Stimulated activated CD8-positive, alpha-beta memory T cell treated with anti-CD3 and anti-CD28 coated beads, Interleukin-15, amount 100 ng/mL, for 1 hour (primary cell): Measurements from ENCODE around the gene OR1N2.
"Not testable (repeated sequence)": the region's sequence is repeated elsewhere in the genome, so short reads cannot be mapped to it uniquely, and the experiment has no call there.

ENCODE experiments used
- DNase-seq: peaks from one replicate; pipeline ENCODE4 v3.0.0-alpha.2; 2020; ENCODE audit warnings: low read depth

OR1N2 gene, protein sequence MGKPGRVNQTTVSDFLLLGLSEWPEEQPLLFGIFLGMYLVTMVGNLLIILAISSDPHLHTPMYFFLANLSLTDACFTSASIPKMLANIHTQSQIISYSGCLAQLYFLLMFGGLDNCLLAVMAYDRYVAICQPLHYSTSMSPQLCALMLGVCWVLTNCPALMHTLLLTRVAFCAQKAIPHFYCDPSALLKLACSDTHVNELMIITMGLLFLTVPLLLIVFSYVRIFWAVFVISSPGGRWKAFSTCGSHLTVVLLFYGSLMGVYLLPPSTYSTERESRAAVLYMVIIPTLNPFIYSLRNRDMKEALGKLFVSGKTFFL

DNA sequence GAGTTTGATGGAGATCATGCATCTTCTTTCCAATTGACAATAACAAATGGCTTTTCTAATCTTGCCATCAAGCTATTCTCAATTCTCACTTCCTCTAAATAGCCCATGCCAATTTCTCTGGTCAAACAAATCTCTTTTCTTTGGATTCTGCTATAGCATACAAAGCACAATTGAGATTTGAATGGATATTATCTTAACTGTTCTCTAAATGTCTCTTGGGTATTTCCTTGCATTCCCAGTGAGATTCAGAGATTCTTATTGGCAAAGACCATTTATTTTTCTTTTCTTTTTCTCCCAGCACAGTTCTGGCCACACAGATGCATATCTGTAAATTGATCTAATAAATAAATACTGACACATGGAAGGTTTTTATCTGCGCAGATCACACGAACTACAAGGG lies at the start of gene OR1N2:
TSS of gene OR1N2 (plus strand) at position 301 of the 400 bp plus-strand sequence. CDS start 100 bp downstream, outside the sequence.
- no peak for DNase-seq

DNA sequence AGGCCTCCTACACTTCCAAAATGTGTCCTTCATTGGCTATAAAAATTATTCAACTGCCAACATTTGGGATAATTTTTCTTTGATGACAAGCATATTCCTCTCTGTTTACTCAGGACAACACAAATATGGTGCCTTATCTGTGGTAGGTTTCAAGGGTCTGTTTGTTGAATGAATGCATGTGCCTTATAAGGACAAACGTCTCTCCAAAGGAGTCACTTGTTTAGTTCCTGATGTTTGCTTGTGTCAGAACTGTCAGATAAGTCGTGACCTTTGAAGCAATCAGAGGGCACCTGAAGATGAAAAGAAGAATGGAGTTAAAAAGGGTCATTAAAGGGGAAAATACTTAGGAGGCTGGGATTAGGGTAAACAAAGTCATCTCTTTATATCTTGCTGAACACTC lies 45.9 kb upstream of the OR1N2 start:
- no peak for DNase-seq

DNA sequence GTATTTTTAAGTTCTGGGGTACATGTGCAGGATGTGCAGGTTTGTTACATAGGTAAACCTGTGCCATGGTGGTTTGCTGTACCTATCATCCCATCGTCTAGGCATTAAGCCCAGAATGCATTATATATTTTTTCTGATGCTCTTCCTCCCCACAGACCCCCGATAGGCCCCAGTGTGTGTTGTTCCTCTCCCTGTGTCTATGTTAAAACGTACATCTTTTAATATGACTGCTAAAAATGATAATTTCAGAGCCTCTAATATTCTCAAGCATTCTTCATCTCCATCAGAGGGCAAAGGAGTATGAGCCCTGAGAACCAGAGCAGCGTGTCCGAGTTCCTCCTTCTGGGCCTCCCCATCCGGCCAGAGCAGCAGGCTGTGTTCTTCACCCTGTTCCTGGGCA lies 42.4 kb upstream of the OR1N2 start, which contains the start of gene OR1J2:
TSS of gene OR1J2 (plus strand) at position 301 of the 400 bp plus-strand sequence. CDS start at position 301, 0 bp downstream.
- no peak for DNase-seq

DNA sequence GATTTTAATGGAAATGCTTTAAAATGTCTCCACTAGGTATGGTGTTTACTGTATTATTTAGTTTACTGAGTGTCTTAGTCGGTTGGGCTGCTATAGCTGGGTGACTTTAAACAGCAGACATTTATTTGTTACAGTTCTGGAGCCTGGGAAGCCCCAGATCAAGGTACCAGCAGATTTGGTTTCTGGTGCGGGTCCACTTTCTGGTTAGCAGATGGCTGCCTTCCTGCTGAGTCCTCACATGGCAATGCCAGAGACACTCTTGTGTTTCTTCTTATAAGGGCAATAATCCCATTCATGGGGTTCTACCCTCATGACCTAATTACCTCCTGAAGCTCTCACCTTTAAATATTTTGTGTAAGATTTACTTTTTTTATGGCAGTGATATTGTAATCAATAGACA lies 34.7 kb upstream of the OR1N2 start:
- no peak for DNase-seq

DNA sequence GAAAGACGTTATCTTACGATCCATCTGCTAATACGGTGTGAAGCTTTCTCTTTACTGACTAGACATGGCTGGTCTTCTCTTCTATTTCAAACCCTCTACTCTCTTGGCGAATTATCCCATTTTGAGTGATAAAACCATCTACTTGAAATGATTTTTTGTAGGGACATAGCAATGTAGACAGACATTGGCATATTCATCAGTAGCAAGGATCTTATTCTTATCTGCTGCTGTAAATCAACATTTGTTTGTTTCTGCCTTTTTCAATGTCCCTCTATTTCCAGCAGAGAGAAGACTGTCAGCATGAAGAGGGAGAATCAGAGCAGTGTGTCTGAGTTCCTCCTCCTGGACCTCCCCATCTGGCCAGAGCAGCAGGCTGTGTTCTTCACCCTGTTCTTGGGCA lies 34.1 kb upstream of the OR1N2 start, which contains the start of gene OR1J4:
TSS of gene OR1J4 (plus strand) at position 301 of the 400 bp plus-strand sequence. CDS start at position 301, 0 bp downstream.
- no peak for DNase-seq

DNA sequence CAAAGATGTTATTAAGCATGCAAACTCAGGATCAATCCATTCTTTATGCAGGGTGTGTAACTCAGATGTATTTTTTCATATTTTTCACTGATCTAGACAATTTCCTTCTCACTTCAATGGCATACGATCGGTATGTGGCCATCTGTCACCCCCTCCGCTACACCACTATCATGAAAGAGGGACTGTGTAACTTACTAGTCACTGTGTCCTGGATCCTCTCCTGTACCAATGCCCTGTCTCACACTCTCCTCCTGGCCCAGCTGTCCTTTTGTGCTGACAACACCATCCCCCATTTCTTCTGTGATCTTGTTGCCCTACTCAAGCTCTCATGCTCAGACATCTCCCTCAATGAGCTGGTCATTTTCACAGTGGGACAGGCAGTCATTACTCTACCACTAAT lies 33.5 kb upstream of the OR1N2 start:
- no peak for DNase-seq

DNA sequence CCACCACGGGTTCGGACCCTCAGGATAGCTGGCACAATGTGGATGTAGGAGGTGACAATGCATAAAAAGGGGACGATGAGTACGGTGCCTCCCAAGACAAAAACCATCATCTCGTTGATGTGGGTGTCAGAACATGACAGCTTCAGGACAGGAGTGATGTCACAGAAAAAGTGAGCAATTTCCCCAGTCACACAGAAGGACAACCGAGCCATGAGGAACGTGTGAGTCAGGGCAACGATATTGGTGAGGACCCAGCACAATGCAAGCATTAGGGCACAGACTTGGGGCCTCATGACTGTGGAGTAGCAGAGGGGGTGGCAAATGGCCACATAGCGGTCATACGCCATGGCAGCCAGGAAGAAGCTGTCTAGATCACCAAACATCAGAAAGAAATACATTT lies 26.3 kb upstream of the OR1N2 start:
- DNase-seq, result no peak

DNA sequence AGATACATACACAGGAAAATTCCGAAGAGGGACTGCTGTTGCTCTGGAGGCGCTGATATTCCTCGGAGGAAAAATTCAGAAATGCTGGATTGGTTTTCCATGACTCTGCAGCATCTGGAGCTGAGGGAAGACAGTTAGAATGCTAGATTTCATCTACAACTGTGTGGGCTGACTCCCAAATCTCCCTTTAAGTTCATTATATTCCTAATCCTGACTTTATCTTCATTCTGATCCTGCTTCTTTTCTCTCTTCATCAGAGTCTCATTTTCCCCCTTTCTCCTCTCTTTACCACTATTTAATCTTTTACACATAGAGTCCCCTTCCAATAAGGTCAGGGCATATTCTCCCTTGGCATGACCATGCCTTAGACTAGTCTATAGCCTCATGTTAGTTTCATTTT lies 25.7 kb upstream of the OR1N2 start, which contains the start of gene OR1N1:
TSS of gene OR1N1 (minus strand) at position 101 of the 400 bp plus-strand sequence. CDS start at position 101, 0 bp downstream.
- no peak for DNase-seq

DNA sequence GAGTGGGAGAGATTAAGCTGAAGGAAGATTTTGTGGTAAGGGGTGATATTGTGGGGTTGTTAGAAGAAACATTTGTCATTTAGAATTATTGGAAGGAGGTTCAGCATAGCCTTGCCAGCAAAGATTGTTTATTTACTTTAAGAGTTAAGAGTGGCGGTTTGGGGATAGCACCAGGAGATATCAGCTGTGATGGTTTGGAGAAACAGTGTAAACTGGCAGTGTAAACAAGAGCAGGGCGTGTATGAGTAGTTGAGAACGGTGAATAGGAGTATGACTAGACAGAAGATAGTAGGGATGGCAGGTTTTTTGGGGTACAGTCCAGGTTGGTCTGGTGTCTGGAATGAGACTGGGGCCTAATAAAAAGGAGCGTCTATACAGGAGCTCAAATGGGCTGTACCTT lies 21.8 kb upstream of the OR1N2 start:
- DNase-seq, result not testable (repeated sequence)

DNA sequence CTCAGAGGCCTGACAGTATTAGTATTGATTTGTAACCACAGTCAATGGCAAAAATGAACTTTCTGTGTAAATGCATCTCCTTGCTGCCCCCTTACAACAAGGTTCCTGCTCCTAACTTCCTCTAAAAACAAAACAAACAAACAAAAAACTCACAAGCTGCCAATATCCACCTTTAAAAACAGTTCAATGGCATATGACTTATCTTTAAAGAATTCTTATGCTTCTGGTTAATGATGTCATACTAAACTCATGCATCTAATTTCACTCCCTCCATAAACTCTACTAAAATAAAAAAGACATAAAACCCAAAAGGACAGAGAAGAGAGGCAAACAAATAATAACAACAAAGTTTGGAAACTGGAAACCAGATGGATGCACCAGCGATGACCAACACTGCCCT lies 16.8 kb upstream of the OR1N2 start:
- DNase-seq, result no peak

DNA sequence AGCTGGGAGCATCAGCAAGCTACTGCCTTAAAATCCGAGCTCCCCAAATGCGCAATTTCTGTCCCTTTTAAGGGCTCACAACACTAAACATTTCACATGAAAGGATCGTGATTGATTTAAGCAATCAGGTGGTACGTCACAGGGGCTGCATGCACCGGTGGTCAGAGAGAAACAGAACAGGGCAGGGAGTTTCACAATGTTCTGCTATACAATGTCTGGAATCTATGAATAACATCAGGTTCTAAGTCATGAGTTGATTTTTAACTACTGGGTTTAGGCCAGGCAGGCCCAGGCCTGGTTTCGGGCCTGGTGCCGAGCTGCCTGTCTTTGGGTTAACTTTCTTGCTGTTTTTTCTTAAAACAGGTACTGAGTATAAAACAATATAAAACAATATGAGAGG lies 15.8 kb upstream of the OR1N2 start:
- DNase-seq, result not testable (repeated sequence)

DNA sequence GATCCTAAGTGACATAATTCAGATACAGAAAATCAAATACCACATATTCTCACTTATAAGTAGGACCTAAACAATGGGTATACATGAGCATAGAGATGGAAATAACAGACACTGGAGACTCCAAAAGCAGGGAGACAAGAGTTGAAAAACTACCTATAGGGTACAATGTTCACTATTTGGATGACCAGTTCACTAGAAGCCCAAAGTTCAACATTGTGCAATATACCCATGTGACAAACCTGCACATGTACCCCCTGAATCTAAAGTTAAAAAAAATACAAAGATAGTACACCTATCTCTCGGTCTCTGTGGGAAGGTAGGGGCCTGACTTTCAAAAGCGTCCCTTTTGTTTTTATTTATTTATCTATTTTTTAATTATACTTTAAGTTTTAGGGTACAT lies 14.2 kb upstream of the OR1N2 start:
- DNase-seq, result no peak

DNA sequence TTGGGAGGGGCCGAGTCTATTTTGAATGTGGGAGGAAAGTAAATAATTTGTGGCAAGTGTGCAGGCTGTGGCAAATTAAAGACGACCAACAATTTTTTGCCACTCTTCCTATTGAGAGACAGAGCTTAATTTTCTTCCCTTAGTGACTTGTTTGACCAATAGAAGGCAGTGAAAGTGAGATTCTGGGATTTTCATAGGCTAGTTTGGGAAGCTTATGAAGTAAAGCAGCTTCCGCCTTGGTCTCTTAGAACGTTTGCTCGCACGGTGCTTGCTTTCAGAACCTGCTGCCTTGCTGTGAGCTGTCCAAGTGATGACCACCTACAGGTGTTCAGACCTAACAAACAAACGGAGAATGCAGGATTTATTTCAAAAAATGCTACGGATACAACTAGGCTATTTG lies 6.7 kb upstream of the OR1N2 start:
- no peak for DNase-seq

DNA sequence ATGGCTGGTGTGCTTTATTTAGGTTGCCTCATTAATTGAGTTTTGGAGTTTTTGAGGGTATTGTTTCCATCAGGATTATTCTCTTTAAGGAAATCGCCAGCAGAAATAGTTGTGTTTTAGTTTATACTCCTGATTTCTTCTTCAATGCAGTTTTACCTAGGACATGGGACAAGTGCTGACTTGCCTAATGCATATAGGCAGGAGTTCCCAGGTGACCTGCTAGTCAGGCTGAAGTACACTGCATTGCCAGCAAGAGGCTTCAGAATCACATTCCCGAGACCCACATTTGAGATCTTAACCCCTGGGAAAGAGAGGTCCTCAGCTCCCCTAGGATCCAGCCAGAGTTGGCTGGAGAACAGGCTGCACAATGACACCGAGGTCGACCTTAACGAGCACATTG lies 1.5 kb upstream of the OR1N2 start:
- DNase-seq, result no peak

DNA sequence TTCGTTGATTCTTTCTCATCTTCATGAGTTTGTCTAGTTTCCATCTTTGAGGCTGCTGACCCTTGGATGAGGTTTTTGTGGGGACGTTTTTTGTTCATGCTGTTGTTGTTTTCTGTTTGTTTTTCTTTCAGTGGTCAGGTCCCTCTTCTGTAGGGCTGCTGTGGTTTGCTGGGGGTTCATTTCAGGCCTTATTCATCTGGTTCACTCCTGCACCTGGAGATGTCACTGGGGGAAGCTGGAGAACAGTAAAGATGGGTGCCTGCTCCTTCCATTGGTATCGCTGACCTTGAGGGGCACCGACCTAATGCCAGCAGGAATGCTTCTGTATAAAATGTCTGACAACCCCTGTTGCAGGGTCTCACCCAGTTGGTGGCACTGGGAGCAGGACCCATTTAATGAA lies 8.5 kb downstream of the OR1N2 start:
- DNase-seq, result no peak

DNA sequence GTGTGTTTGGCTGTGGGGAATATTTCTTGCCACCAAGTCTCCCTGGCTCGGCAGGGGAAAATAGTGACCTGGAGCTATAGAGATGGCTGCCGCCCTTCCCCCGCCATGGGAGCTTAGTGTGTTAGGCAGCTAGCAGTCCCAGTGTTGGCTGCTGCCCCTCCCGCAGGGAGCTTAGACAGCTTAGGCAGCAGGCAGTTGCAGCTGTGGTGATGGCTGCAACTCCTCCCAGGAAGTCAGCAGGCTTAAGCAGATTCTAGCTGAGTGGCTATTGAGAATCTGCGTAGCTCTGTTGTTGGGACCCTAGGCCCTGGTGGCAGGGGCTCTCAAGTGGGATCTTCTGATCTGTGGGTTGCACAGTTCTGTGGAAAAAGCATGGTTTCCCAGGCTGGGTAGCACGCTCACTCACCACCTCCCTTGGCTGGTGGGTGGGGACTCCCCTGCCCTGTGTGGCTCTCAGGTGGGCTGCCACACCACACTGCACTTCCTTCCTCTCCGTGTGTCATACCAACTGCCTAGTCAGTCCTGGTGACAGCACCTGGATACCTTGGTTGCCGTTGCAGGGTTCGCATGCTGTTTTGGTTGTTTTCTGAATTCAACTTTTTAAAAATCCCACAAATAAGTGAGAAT lies 9.3 kb downstream of the OR1N2 start:
- DNase-seq, result no peak

DNA sequence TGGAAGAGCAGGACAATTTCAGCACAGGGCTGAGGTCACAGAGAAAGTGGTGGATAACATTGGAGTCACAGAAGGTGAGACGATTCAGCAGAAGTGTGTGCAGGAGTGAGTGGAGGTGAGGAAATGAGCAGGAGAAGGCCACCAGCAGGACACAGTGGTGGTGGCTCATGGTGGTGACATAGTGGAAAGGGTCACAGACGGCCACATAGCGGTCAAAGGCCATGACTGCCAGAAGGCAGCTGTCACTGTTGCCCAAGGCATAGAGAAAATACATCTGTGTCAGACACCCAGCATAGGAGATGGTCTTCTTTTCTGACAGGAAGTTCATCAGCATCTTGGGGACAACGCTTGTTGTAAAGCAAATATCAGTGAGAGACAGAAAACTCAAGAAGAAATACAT lies 15.0 kb downstream of the OR1N2 start:
- DNase-seq, result no peak

DNA sequence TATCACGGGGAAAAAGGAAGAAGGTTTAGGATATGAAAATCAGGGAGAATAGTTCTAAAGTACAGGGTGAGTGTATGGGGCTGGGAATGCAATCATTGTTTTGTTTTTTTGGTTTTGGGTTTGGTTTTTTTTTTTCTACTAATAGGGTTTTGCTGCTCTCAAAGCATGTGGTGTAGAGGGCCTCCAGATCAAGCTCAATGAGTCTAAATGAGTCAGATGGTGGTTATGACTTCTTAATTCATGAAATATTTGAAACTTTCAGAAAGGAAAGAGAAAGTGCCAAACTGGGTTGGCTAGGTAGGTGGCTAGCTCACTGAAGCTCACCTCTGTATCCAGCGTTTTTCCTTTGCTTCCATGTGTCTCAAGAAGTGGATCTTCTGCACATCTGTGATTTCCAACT lies 19.5 kb downstream of the OR1N2 start:
- no peak for DNase-seq

DNA sequence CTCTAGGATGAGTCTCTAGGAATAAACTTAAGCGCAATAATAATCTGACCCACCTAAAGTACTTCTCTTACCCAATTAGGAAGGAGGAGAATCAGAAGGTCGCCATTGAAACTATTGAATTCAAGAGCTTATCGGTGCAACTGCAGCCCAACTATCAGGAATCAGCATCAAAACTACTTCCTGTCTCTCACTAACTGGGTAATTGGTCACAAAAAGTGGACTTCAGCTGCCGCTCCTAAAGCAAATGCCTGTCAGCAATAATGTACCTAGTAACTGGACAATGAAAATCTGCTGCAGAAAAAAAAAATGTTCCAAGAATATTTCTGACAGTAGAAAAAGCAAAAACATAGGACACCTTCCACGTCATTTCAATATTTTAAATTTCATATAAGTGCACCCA lies 27.0 kb downstream of the OR1N2 start:
- DNase-seq, result no peak

DNA sequence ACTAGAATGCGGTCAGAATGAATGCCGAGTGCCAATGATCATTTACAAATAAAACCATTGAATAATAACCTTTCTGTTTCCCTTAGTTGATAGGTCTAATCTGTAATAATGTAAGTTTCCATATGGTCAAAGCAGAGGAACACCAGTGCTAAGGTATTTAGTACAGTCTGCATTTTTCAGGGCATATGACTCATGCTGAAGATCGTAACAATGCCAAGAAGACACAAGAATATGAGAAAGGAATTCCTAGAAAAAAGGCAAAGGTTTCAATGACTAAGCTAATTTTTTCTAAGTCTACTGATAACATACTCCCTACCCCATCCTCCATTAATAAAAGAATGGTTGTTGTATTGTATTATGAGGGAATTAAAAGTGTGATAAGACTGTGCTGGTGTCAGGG lies 27.4 kb downstream of the OR1N2 start:
- DNase-seq, result no peak

DNA sequence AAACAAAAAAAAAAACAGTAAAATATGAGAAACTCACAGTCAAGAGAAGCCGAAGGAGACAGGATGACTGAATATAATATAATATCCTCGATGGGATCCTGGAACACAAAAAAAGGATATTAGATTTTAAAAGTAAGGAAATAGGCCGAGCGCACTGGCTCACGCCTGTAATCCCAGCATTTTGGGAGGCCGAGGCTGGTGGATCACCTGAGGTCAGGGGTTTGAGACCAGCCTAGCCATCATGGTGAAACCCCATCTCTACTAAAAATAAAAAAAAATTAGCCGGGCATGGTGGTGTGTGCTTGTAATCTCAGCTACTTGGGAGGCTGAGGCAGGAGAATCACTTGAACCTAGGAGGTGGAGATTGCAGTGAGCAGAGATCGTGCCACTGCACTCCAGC lies 30.4 kb downstream of the OR1N2 start, which contains the start of gene OR1L8:
TSS of gene OR1L8 (minus strand) at position 101 of the 400 bp plus-strand sequence. CDS start 14,907 bp downstream, outside the sequence.
- DNase-seq, result not testable (repeated sequence)
